ENCODE data around the gene CRIP2.

DNA sequence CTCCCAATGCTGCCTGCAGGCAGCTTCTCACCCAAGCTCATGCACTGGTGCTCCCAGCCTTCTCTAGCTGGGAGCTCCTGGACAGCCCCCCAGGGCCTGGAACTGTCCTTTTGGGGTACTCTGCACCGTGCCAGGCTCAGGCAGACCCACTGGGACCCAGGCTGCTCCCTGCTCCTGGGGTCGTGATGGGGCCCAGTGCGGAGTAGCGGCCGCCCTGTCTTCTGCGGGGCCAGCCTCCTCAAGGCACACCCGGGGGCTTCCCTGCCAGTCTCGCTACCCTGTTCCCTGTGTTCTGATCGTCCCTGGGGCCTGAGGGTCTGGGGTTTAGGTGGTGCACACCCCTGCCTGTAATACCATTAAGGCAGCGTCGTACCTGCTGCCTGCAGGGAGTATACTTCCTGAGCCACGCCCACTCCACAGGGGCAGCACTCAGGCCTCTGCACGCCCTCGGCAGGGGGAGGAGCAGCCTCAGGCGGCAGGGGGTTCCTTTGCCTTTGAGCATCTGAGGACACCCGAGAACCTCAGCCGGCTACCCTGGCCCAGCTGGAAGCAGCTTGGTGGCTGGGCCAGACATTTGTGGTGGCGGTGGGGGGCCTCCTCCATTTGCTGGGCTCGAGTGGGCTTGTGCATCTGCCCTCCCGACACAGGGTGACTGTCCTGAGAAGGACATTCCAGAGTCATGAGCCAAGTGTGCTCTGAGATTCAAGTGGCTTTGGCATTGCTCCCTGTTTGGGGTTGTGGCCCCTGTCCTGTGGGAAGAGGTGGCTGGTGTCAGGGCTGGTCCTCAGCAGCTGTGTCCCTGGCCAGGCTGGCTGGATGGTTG, 9.2 kb upstream of the CRIP2 start:
- no peak for TF ChIP-seq EZH2phosphoT487 (IDR thresholded peaks at IDR 0.05; ENCODE audit: borderline replicate concordance, low read length)
- TF ChIP-seq, protein P1, sequence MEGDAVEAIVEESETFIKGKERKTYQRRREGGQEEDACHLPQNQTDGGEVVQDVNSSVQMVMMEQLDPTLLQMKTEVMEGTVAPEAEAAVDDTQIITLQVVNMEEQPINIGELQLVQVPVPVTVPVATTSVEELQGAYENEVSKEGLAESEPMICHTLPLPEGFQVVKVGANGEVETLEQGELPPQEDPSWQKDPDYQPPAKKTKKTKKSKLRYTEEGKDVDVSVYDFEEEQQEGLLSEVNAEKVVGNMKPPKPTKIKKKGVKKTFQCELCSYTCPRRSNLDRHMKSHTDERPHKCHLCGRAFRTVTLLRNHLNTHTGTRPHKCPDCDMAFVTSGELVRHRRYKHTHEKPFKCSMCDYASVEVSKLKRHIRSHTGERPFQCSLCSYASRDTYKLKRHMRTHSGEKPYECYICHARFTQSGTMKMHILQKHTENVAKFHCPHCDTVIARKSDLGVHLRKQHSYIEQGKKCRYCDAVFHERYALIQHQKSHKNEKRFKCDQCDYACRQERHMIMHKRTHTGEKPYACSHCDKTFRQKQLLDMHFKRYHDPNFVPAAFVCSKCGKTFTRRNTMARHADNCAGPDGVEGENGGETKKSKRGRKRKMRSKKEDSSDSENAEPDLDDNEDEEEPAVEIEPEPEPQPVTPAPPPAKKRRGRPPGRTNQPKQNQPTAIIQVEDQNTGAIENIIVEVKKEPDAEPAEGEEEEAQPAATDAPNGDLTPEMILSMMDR (IDR thresholded peaks at IDR 0.05; ENCODE audit: low read depth, low read length, poor library complexity, severe bottlenecking), result no peak
